ENCODE data around the gene ATP9B. TPM values are rescaled to one million over a fixed set of nuclear protein-coding genes. Genes with fewer than 3 reads are reported as not detected.

The ATP9B gene
- total RNA-seq, 1 donor from 2014 or later, result 16.2 TPM

DNA sequence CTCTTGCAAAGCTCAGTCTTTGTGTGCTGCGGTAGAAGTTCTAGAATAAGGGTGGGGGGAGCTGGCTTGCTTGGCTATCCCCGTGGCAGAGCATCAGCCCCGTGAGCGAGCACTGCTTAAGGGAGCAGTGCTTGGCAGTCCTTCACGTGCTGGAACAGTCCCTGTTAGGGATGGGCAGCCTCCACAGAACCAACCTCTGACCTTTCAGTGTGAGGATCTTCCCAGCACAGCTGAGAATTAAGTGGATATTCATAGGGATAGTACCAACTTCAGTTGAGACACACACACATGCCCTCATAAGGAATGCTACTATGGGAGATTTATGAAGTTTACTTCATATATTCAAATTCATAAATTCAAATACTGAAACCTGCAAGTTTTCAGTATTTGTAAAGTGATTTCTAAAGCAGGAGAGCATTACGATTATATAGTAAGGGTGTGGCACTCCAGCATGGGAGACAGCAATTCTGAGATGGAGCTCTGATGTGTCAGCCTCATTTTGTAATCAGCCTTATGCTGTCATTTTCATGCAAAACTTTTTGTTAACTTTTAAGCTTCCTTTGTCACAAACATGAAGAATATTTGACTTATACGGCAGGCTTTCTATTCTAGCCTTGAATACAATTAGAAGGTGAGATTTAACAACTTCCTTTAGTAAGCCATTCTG lies 39.5 kb downstream of the ATP9B start:
- DNase-seq (ENCODE audit: low read depth), result no peak
- H3K36me3 ChIP-seq (ENCODE audit: control insufficient read depth, insufficient read depth, low read length), result no peaks in the 10 kb centered on the region
- H3K27me3 ChIP-seq (ENCODE audit: control insufficient read depth, insufficient read depth, low read length), result no peaks in the 10 kb centered on the region
- TF ChIP-seq, protein P1, sequence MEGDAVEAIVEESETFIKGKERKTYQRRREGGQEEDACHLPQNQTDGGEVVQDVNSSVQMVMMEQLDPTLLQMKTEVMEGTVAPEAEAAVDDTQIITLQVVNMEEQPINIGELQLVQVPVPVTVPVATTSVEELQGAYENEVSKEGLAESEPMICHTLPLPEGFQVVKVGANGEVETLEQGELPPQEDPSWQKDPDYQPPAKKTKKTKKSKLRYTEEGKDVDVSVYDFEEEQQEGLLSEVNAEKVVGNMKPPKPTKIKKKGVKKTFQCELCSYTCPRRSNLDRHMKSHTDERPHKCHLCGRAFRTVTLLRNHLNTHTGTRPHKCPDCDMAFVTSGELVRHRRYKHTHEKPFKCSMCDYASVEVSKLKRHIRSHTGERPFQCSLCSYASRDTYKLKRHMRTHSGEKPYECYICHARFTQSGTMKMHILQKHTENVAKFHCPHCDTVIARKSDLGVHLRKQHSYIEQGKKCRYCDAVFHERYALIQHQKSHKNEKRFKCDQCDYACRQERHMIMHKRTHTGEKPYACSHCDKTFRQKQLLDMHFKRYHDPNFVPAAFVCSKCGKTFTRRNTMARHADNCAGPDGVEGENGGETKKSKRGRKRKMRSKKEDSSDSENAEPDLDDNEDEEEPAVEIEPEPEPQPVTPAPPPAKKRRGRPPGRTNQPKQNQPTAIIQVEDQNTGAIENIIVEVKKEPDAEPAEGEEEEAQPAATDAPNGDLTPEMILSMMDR (IDR thresholded peaks at IDR 0.05; ENCODE audit: insufficient read depth, low read length, poor library complexity, severe bottlenecking), result no peak
- H3K4me3 ChIP-seq (ENCODE audit: low read depth, low read length), result no peak overlapping the region

DNA sequence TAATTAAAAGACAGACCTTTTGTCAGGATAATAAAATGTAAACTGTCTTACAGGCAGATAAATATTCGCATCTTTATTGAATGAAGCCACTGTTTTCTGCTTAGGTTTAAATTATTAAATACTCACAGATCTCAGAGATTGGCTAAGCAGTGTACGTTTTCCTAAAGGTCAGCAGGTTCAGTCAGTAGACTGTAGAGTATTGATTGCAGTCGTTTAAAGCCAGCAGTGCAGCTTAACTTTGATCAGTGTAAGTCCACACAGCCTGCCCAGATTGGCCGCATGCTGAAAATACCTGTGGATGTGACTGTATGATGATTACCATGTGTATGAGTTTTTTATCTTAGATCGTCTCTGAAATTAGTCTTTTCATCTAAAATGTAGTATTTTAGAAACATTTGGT lies 42.3 kb downstream of the ATP9B start:
- H3K4me3 ChIP-seq (ENCODE audit: low read depth, low read length), result no peak overlapping the region
- no peaks in the 10 kb centered on the region for H3K36me3 ChIP-seq (ENCODE audit: control insufficient read depth, insufficient read depth, low read length)
- H3K27me3 ChIP-seq (ENCODE audit: control insufficient read depth, insufficient read depth, low read length), result no peaks in the 10 kb centered on the region
- DNase-seq (ENCODE audit: low read depth), result no peak
- TF ChIP-seq, protein P1 (IDR thresholded peaks at IDR 0.05; ENCODE audit: insufficient read depth, low read length, poor library complexity, severe bottlenecking), result no peak

DNA sequence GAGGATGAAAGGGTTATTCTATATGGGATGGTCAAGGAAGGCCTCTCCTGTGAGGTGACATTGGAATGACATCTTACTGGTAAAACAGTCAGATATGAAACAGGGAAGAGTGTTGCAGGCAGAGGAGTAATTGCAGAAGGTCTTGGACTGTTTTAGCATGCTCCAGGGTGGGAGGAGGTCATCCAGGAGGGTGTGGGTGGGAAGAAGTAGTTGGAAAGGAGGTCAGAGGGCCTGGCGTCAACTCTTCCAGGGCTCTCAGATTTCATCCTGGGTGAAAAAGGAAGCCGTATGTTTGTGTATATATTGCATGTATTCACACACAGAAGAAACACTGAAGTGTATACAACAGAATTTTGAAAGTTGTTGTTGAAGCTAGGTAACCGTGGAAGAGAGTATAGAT lies 48.2 kb downstream of the ATP9B start:
- TF ChIP-seq, protein P1 (IDR thresholded peaks at IDR 0.05; ENCODE audit: insufficient read depth, low read length, poor library complexity, severe bottlenecking), result no peak
- Histone ChIP-seq H3K36me3 (ENCODE audit: control insufficient read depth, insufficient read depth, low read length) (no peaks in the 10 kb centered on the region), H3K27me3 (ENCODE audit: control insufficient read depth, insufficient read depth, low read length) (no peaks in the 10 kb centered on the region), H3K4me3 (ENCODE audit: low read depth, low read length) (no peak overlapping the region)
- no peak for DNase-seq (ENCODE audit: low read depth)

DNA sequence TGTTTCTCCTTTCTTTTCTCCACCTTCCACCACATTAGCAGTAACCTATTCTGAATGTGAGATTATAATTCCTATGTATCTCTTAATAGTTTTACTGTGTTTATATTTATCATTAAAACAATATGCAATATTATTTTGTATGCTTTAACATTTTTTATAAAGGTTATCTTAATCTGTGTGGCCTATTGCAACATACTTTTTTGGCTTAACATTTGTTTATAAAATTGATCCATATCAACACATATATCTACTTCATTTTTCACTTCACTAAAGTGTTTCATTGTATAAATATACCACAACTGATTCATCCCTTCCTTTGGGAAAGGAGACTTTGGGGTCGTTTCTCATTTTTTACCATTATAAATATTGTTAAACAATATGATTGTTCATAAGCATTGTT lies 48.6 kb downstream of the ATP9B start:
- H3K27me3 ChIP-seq (ENCODE audit: control insufficient read depth, insufficient read depth, low read length), result no peaks in the 10 kb centered on the region
- no peak for DNase-seq (ENCODE audit: low read depth)
- no peak overlapping the region for H3K4me3 ChIP-seq (ENCODE audit: low read depth, low read length)
- H3K36me3 ChIP-seq (ENCODE audit: control insufficient read depth, insufficient read depth, low read length), result no peaks in the 10 kb centered on the region
- TF ChIP-seq, protein P1 (IDR thresholded peaks at IDR 0.05; ENCODE audit: insufficient read depth, low read length, poor library complexity, severe bottlenecking), result no peak

DNA sequence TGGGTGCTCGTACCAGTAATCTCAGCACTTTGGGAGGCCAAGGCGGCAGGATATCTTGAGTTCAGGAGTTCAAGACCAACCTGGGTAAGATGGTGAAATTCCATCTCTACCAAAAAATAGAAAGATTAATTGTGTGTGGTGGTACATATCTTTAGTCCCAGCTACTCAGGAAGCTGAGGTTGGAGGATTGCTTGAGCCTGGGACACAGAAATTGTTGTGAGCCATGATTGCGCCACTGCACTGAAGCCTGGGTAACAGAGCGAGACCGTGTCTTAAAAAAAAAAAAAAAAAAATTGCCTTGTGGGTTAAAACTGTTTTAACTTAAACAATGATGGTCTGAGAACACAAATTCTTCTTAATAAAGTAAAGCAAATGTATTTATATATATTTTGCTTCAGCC lies 49.6 kb downstream of the ATP9B start:
- no peak for DNase-seq (ENCODE audit: low read depth)
- H3K27me3 ChIP-seq (ENCODE audit: control insufficient read depth, insufficient read depth, low read length), result no peaks in the 10 kb centered on the region
- H3K36me3 ChIP-seq (ENCODE audit: control insufficient read depth, insufficient read depth, low read length), result no peaks in the 10 kb centered on the region
- no peak overlapping the region for H3K4me3 ChIP-seq (ENCODE audit: low read depth, low read length)
- TF ChIP-seq, protein P1 (IDR thresholded peaks at IDR 0.05; ENCODE audit: insufficient read depth, low read length, poor library complexity, severe bottlenecking), result no peak
